ENCODE measurements around the gene SLC11A2.
"Not testable (repeated sequence)": the region's sequence is repeated elsewhere in the genome, so short reads cannot be mapped to it uniquely, and the experiment has no call there.

Gene SLC11A2

GRCh38 chr12:50936821-50937530 lies 89.2 kb downstream of the SLC11A2 start:
- peak; percentile 84 for DNase-seq

DNA sequence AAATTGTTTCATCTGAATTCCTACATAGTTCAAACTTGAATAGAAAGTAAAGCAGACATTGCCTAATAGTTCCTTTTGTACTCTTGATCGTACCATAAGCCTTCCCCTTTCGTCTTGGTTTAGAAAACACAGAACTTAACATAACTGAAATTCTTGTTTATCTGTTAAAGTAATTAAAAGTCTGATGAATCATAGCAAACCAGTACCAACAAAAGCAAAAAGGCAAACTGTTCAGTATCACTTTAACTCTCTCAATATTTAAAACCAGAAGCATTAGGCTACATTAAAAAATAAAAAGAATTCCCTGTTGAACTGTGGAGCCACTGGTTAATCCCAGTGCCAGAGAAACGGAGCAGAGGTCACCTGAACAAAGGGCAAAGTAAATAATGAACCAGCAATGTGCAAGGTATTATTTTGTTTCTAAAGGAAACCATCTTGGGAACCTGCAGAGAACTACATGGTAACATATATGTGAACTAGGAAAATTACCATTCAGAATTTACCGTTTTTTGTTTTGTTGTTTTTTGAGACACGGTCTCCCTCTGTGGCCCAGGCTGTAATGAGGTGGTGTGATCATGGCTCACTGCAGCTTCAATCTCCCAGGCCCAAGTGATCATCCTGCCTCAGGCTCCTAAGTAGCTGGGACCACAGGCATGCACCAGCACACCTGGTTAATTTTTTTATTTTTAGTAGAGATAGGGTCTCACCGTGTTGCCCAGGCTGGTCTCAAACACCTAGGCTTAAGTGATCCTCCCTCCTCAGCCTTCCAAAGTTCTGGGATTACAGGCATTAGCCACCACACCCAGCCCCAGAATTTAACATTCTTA lies 91.0 kb downstream of the SLC11A2 start:
- no peak for DNase-seq

GRCh38 chr12:50934371-50934851 lies 91.8 kb downstream of the SLC11A2 start:
- DNase-seq, result peak; percentile 8

DNA sequence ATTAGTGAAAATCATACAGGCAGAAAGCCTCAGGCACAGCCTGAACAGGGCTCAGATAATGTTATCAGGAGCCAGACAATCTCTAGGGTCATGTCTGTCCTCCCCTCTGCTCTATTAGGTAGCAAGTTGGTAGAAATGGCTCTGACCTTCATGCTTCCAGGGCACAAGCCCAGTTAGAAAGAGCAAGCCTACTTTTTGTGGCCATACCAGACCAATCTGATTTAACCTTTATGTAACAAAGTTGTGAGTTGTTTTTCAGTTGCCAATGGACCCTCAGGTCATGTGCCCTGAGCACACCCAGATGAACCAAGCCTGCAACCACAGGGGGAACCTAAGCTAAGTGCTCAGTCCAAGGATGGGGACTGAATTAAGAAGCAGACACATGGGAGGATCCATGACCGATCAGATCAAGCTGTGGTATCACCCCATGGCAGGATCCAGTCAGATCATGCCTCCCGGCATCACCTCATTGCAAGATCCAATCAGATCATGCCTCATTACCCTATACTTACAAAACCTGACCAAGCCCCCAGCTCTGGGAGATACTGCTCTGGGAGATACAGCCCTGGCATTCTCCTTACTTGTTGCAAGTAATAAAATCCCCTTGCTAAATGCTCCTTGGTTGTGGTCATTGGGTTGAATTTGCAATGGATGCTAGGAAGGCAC lies 92.6 kb downstream of the SLC11A2 start:
- DNase-seq, result peak; percentile 87

DNA sequence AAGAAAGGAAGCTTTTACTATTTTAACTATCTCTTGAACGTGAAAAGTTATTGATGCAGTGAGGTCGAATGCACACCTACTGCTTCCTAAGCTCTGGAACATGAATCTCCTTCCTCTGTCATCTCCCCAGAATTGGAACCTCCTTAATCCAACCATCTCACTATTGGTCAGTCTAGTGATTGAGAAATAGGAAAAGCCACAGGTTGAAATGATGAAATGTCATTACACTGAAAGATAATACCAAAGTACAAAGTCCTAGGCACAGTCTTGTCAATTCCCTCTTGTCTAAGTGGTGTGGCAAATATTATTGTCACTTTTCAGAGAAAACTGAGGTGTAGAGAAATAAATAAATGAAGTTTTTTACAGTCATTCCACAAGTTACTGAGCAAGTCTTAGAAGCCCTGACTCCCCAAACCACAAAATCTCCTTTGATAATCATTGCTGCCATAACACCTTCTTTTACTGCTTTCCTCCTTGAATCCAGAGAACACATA lies 93.3 kb downstream of the SLC11A2 start:
- DNase-seq, result peak; percentile 4

GRCh38 chr12:50930477-50930876 lies 95.7 kb downstream of the SLC11A2 start:
- DNase-seq, result not testable (repeated sequence)

DNA sequence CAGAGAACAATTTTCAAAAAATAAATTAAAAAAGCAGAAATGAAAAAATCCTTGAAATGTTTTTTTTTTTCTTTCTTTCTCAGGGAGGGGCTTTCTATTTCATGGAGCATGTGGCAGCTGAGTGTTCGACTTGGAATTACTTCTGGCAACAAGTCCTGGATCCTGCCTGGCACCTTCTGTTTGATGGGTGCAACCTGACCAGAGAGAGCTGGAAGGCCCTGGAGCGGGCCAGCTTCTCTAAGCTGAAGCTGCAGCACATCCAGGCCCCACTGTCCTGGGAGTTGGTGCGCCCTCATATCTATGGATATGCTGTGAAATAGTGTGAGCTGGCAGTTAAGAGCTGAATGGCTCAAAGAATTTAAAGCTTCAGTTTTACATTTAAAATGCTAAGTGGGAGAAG lies 96.4 kb downstream of the SLC11A2 start:
- no peak for DNase-seq

Data from hematopoietic multipotent progenitor cell treated with erythropoietin and hydrocortisone succinate and interleukin-3 and kit ligand, for 8 days (in vitro differentiated cells).